GM12878 (cell line): ENCODE data around the gene XRCC2. TPM values are rescaled to one million over a fixed set of nuclear protein-coding genes. Genes with fewer than 3 reads are reported as not detected.
A peak's percentile ranks its signal among the peaks of the same experiment; 100 is the strongest.

Experiments used
- ATF7 ChIP-seq: fragments of 450-650 bp; IDR thresholded peaks from 2 replicates; pipeline ENCODE4 v1.6.1; 2016; ENCODE audit warnings: low read depth, mild to moderate bottlenecking
- BCL11A ChIP-seq: IDR thresholded peaks from 2 replicates; pipeline ENCODE4 v1.6.1; 2011; ENCODE audit warnings: low read depth, low read length
- BHLHE40 ChIP-seq, 2 experiments: fragments of 450-650 bp in 1 of 2; IDR thresholded peaks; 2 replicates each; pipeline ENCODE4 v1.6.1; 2011 to 2017; ENCODE audit warnings: low read depth in 2 of 2, borderline replicate concordance in 1 of 2, improper control_type of control experiment in 1 of 2, low read length in 1 of 2, mild to moderate bottlenecking in 1 of 2
- CHD2 ChIP-seq: IDR thresholded peaks from 2 replicates; pipeline ENCODE4 v1.6.1; 2011; ENCODE audit warnings: low read depth, low read length, improper control_type of control experiment, borderline replicate concordance
- ELK1 ChIP-seq: IDR thresholded peaks from 2 replicates; pipeline ENCODE4 v1.6.1; 2012; ENCODE audit warnings: low read depth, low read length, improper control_type of control experiment
- EP300 ChIP-seq, 2 experiments: fragments of 150-350 bp in 1 of 2; IDR thresholded peaks; 2 replicates each; pipeline ENCODE4 v1.6.1; 2011 to 2012; ENCODE audit warnings: low read depth in 2 of 2, low read length in 2 of 2, borderline replicate concordance in 1 of 2, improper control_type of control experiment in 1 of 2, inconsistent platforms in 1 of 2; ENCODE audit not compliant: control insufficient read depth in 1 of 2
- HCFC1 ChIP-seq: fragments of 150-350 bp; IDR thresholded peaks from 2 replicates; pipeline ENCODE4 v1.6.1; 2014; ENCODE audit warnings: low read length
- IKZF1 ChIP-seq: fragments of 450-650 bp; conservative IDR thresholded peaks from 2 replicates; pipeline ENCODE4 v1.6.1; 2017; ENCODE audit warnings: antibody characterized with exemption, mild to moderate bottlenecking
- LARP7 ChIP-seq: fragments of 450-650 bp; IDR thresholded peaks from 2 replicates; pipeline ENCODE4 v1.6.1; 2017; ENCODE audit warnings: mild to moderate bottlenecking
- RB1 ChIP-seq: fragments of 450-650 bp; formaldehyde crosslinking; IDR thresholded peaks from 2 replicates; pipeline ENCODE4 v1.6.1; 2017; ENCODE audit warnings: mild to moderate bottlenecking, borderline replicate concordance
- SIN3A ChIP-seq: IDR thresholded peaks from 2 replicates; pipeline ENCODE4 v1.6.1; 2012; ENCODE audit warnings: low read depth, low read length, improper control_type of control experiment
- TCF3 ChIP-seq: IDR thresholded peaks from 2 replicates; pipeline ENCODE4 v1.6.1; 2012; ENCODE audit warnings: low read depth, mild to moderate bottlenecking, low read length, borderline replicate concordance; ENCODE audit not compliant: insufficient read depth
- ZNF207 ChIP-seq: fragments of 450-650 bp; IDR thresholded peaks from 2 replicates; pipeline ENCODE4 v1.6.1; 2014; ENCODE audit warnings: antibody characterized with exemption, mild to moderate bottlenecking, borderline replicate concordance
- ZNF384 ChIP-seq: IDR thresholded peaks from 2 replicates; pipeline ENCODE4 v1.6.1; 2012; ENCODE audit warnings: low read depth, mild to moderate bottlenecking, low read length, improper control_type of control experiment, borderline replicate concordance
- polyA plus RNA-seq, 11 experiments: library from polyadenylated mRNA; depleted of rRNA in 4 of 11; unstranded in 6 of 11; stranded (reverse) in 5 of 11; fragments of >200 nt; fragmentation: Nextera tagmentation in 4 of 11; fragmentation: Illumina TruSeq in 1 of 11; extraction: Ambion mirVana in 4 of 11; extraction: Trizol in 1 of 11; gene quantifications; 1 replicate in 1 of 11; 2 replicates in 10 of 11; pipeline versions ENCODE4 v1.2.1 to v1.2.3, GENCODE V29; 2011 to 2016; ENCODE audit warnings: inconsistent platforms in 2 of 11, missing spikeins in 2 of 11, low read depth in 1 of 11
- total RNA-seq, 4 experiments: library from RNA; depleted of rRNA in 3 of 4; stranded (reverse); fragments of >200 nt in 3 of 4; fragmentation: Illumina TruSeq in 1 of 4; extraction: Trizol in 1 of 4; gene quantifications; 2 replicates each; pipeline versions ENCODE4 v1.2.1 to v1.2.3, GENCODE V29; 2013 to 2021
- TF ChIP-seq, protein P1 (sequence below): IDR thresholded peaks from 2 replicates; pipeline ENCODE4 v1.6.1; 2012; ENCODE audit warnings: low read depth, low read length, improper control_type of control experiment
- TF ChIP-seq, protein P2 (sequence below): fragments of 450-650 bp; IDR thresholded peaks from 2 replicates; pipeline ENCODE4 v1.6.1; 2017; ENCODE audit warnings: mild to moderate bottlenecking, low read depth, inconsistent platforms; ENCODE audit not compliant: poor library complexity, severe bottlenecking
- TF ChIP-seq, protein P3 (sequence below): fragments of 450-650 bp; IDR thresholded peaks from 2 replicates; pipeline ENCODE4 v1.6.1; 2016; ENCODE audit warnings: mild to moderate bottlenecking, moderate library complexity, borderline replicate concordance
- TF ChIP-seq, protein P4 (sequence below): fragments of 150-350 bp; IDR thresholded peaks from 2 replicates; pipeline ENCODE4 v1.6.1; 2014; ENCODE audit warnings: mild to moderate bottlenecking, low read depth, low read length

The XRCC2 gene
- total and polyA plus RNA-seq, 10 of the 15 experiments (the other 5 are each of a cell fraction or from before 2014, with no cell fraction given) = 4.8 to 21.4 (median 13.9) TPM

GRCh38 chr7:152675759-152676636 is at the start of gene XRCC2 (continued):
- TF ChIP-seq, protein P1, sequence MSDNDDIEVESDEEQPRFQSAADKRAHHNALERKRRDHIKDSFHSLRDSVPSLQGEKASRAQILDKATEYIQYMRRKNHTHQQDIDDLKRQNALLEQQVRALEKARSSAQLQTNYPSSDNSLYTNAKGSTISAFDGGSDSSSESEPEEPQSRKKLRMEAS = peak; percentile 81
- TF ChIP-seq BCL11A (no peak), ZNF207 (peak; percentile 55; the same call in 1 of the 2 replicates), RB1 (peak; percentile 84; the same call in 1 of the 2 replicates), LARP7 (0 out of 2 replicates have a peak, but pooled peaks have one; percentile 62), ELK1 (0 out of 2 replicates have a peak, but pooled peaks have one; percentile 25), ZNF384 (0 out of 2 replicates have a peak, but pooled peaks have one; percentile 10), HCFC1 (peak; percentile 54; the same call in 1 of the 2 replicates), TCF3 (peak; percentile 80; the same call in 1 of the 2 replicates), IKZF1 (peak; percentile 100), CHD2 (peak; percentile 87), BHLHE40 (IDR thresholded peaks at IDR 0.05; ENCODE audit: borderline replicate concordance in 1 of 2, low read depth in 2 of 2, low read length in 1 of 2) (peak in 1 of 2 experiments; percentile 52; a peak in 2 of 4 replicates), EP300 (IDR thresholded peaks at IDR 0.05; ENCODE audit: borderline replicate concordance in 1 of 2, control insufficient read depth in 1 of 2, low read depth in 2 of 2, low read length in 2 of 2) (peak in 1 of 2 experiments; percentile 47; a peak in 1 of 4 replicates), ATF7 (peak; percentile 91), SIN3A (peak; percentile 100)
- TF ChIP-seq, protein P2, sequence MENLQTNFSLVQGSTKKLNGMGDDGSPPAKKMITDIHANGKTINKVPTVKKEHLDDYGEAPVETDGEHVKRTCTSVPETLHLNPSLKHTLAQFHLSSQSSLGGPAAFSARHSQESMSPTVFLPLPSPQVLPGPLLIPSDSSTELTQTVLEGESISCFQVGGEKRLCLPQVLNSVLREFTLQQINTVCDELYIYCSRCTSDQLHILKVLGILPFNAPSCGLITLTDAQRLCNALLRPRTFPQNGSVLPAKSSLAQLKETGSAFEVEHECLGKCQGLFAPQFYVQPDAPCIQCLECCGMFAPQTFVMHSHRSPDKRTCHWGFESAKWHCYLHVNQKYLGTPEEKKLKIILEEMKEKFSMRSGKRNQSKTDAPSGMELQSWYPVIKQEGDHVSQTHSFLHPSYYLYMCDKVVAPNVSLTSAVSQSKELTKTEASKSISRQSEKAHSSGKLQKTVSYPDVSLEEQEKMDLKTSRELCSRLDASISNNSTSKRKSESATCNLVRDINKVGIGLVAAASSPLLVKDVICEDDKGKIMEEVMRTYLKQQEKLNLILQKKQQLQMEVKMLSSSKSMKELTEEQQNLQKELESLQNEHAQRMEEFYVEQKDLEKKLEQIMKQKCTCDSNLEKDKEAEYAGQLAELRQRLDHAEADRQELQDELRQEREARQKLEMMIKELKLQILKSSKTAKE = peak; percentile 52
- TF ChIP-seq, protein P3, sequence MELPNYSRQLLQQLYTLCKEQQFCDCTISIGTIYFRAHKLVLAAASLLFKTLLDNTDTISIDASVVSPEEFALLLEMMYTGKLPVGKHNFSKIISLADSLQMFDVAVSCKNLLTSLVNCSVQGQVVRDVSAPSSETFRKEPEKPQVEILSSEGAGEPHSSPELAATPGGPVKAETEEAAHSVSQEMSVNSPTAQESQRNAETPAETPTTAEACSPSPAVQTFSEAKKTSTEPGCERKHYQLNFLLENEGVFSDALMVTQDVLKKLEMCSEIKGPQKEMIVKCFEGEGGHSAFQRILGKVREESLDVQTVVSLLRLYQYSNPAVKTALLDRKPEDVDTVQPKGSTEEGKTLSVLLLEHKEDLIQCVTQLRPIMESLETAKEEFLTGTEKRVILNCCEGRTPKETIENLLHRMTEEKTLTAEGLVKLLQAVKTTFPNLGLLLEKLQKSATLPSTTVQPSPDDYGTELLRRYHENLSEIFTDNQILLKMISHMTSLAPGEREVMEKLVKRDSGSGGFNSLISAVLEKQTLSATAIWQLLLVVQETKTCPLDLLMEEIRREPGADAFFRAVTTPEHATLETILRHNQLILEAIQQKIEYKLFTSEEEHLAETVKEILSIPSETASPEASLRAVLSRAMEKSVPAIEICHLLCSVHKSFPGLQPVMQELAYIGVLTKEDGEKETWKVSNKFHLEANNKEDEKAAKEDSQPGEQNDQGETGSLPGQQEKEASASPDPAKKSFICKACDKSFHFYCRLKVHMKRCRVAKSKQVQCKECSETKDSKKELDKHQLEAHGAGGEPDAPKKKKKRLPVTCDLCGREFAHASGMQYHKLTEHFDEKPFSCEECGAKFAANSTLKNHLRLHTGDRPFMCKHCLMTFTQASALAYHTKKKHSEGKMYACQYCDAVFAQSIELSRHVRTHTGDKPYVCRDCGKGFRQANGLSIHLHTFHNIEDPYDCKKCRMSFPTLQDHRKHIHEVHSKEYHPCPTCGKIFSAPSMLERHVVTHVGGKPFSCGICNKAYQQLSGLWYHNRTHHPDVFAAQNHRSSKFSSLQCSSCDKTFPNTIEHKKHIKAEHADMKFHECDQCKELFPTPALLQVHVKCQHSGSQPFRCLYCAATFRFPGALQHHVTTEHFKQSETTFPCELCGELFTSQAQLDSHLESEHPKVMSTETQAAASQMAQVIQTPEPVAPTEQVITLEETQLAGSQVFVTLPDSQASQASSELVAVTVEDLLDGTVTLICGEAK = peak; percentile 66; the same call in 1 of the 2 replicates
- TF ChIP-seq, protein P4, sequence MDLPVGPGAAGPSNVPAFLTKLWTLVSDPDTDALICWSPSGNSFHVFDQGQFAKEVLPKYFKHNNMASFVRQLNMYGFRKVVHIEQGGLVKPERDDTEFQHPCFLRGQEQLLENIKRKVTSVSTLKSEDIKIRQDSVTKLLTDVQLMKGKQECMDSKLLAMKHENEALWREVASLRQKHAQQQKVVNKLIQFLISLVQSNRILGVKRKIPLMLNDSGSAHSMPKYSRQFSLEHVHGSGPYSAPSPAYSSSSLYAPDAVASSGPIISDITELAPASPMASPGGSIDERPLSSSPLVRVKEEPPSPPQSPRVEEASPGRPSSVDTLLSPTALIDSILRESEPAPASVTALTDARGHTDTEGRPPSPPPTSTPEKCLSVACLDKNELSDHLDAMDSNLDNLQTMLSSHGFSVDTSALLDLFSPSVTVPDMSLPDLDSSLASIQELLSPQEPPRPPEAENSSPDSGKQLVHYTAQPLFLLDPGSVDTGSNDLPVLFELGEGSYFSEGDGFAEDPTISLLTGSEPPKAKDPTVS = no peak
